WTC11 (cell line): ENCODE measurements around the gene MYOM1. TPM values are rescaled to one million over a fixed set of nuclear protein-coding genes. Genes with fewer than 3 reads are reported as not detected.

Source experiments
- ATAC-seq: fragments of 200-7000 bp; cut with Tn5 transposase; 2 replicates; pipeline ENCODE4 v1.10.0; 2021; ENCODE audit warnings: mild to moderate bottlenecking, moderate library complexity
- CTCF ChIA-PET: fragments of 300-600 bp; sonication (Branson Sonifier 250); formaldehyde crosslinking; loops from one replicate; lab custom pipeline; 2021; ENCODE audit warnings: antibody characterized with exemption; lab: Charles Lee
- POLR2A ChIA-PET: fragments of 350-600 bp; sonication (Branson Sonifier 250); formaldehyde crosslinking; loops from one replicate; lab custom pipeline; 2021; ENCODE audit warnings: antibody characterized with exemption; lab: Charles Lee
- DNase-seq: peaks from one replicate; pipeline ENCODE4 v3.0.0; 2021; ENCODE audit warnings: low spot score
- H3K27ac Mint-ChIP-seq: 2 replicates; pipeline ENCODE4 v1.8.0; 2021; ENCODE audit warnings: mixed read lengths
- H3K27me3 Mint-ChIP-seq: 2 replicates; pipeline ENCODE4 v1.8.0; 2021; ENCODE audit warnings: low read depth, mild to moderate bottlenecking, moderate library complexity, mixed read lengths
- H3K36me3 Mint-ChIP-seq: 2 replicates; pipeline ENCODE4 v1.8.0; 2021; ENCODE audit warnings: mixed read lengths
- H3K4me1 Mint-ChIP-seq: 2 replicates; pipeline ENCODE4 v1.8.0; 2022; ENCODE audit warnings: mixed read lengths
- H3K4me3 Mint-ChIP-seq: 2 replicates; pipeline ENCODE4 v1.8.0; 2021; ENCODE audit warnings: mild to moderate bottlenecking, moderate library complexity, mixed read lengths
- H3K9me3 Mint-ChIP-seq: 2 replicates; pipeline ENCODE4 v1.8.0; 2021; ENCODE audit warnings: mixed read lengths
- AFF4 ChIP-seq: sonication (generic); formaldehyde crosslinking; IDR thresholded peaks from 2 replicates; pipeline ENCODE4 v1.8.1; 2023; ENCODE audit warnings: mild to moderate bottlenecking, missing genetic modification reagents, borderline replicate concordance
- ELF4 ChIP-seq: sonication (generic); formaldehyde crosslinking; IDR thresholded peaks from 2 replicates; pipeline ENCODE4 v1.8.1; 2022; ENCODE audit warnings: low read depth, mild to moderate bottlenecking, moderate library complexity, missing genetic modification reagents
- FOXP1 ChIP-seq: sonication (generic); formaldehyde crosslinking; IDR thresholded peaks from 2 replicates; pipeline ENCODE4 v1.8.0; 2022; ENCODE audit warnings: missing genetic modification reagents, mild to moderate bottlenecking, moderate library complexity, borderline replicate concordance
- IRF1 ChIP-seq: sonication (generic); formaldehyde crosslinking; IDR thresholded peaks from 2 replicates; pipeline ENCODE4 v1.8.0; 2023; ENCODE audit warnings: missing genetic modification reagents
- NR2C2 ChIP-seq: sonication (generic); formaldehyde crosslinking; IDR thresholded peaks from 2 replicates; pipeline ENCODE4 v1.8.0; 2022; ENCODE audit warnings: mild to moderate bottlenecking, missing genetic modification reagents
- PREB ChIP-seq: sonication (generic); formaldehyde crosslinking; IDR thresholded peaks from 2 replicates; pipeline ENCODE4 v1.8.1; 2022; ENCODE audit warnings: mild to moderate bottlenecking, missing genetic modification reagents, moderate library complexity, borderline replicate concordance
- TEAD1 ChIP-seq: sonication (generic); formaldehyde crosslinking; IDR thresholded peaks from 2 replicates; pipeline ENCODE4 v1.8.0; 2022; ENCODE audit warnings: mild to moderate bottlenecking, missing genetic modification reagents
- USF1 ChIP-seq: sonication (generic); formaldehyde crosslinking; IDR thresholded peaks from 2 replicates; pipeline ENCODE4 v1.8.0; 2022; ENCODE audit warnings: mild to moderate bottlenecking, missing genetic modification reagents
- ZBTB21 ChIP-seq: sonication (generic); formaldehyde crosslinking; IDR thresholded peaks from 2 replicates; pipeline ENCODE4 v1.8.1; 2023; ENCODE audit warnings: mild to moderate bottlenecking, missing genetic modification reagents, borderline replicate concordance
- ZNF121 ChIP-seq: sonication (generic); formaldehyde crosslinking; IDR thresholded peaks from 2 replicates; pipeline ENCODE4 v1.8.0; 2023; ENCODE audit warnings: missing genetic modification reagents
- ZNF138 ChIP-seq: sonication (generic); formaldehyde crosslinking; conservative IDR thresholded peaks from 2 replicates; pipeline ENCODE4 v1.8.1; 2022; ENCODE audit warnings: mild to moderate bottlenecking, moderate library complexity, missing genetic modification reagents
- ZNF317 ChIP-seq: sonication (generic); formaldehyde crosslinking; IDR thresholded peaks from 2 replicates; pipeline ENCODE4 v1.8.1; 2023; ENCODE audit warnings: low read depth, mild to moderate bottlenecking, moderate library complexity, missing genetic modification reagents, borderline replicate concordance
- ZNF396 ChIP-seq: fragments of 250-450 bp; sonication (Bioruptor Pico); IDR thresholded peaks from 2 replicates; pipeline ENCODE4 v1.8.0; 2021; ENCODE audit warnings: mild to moderate bottlenecking, moderate library complexity, borderline replicate concordance
- ZSCAN18 ChIP-seq: fragments of 250-450 bp; sonication (Bioruptor Pico); IDR thresholded peaks from 2 replicates; pipeline ENCODE4 v2.1.2; 2022; ENCODE audit warnings: mild to moderate bottlenecking, moderate library complexity
- total RNA-seq: library from RNA; stranded (reverse); gene quantifications from 3 replicates; pipeline ENCODE4 v1.2.3, GENCODE V29; 2021

MYOM1 gene
- total RNA-seq, 1 experiment from 2014 or later, result 0.35 TPM

- Mint-ChIP-seq H3K9me3 (peaks cover 9% of the 10 kb centered on the region; the same call in 1 of the 2 replicates), H3K4me3 (no peak overlapping the region), H3K27me3 (no peaks in the 10 kb centered on the region; the same call in 1 of the 2 replicates), H3K4me1 (peaks cover 20% of the 10 kb centered on the region), H3K27ac (no peak overlapping the region), H3K36me3 (no peaks in the 10 kb centered on the region)
- no peak for DNase-seq
- ChIA-PET POLR2A (no interaction called here), CTCF (interaction anchor here (1.3 to 1.4 kb wide), 2 partner anchors 85 to 150 kb away, joined by 3 read pairs; no protein-coding TSS in a partner anchor)
- TF ChIP-seq ELF4 (CRISPR knock-in tag), result no peak
- no peak for TF ChIP-seq USF1 (CRISPR knock-in tag)
- no peak for TF ChIP-seq ZSCAN18
- no peak for TF ChIP-seq PREB (CRISPR knock-in tag)
- no peak for TF ChIP-seq ZNF121
- no peak for TF ChIP-seq NR2C2
- no peak for TF ChIP-seq FOXP1 (CRISPR knock-in tag)
- TF ChIP-seq ZNF396 (CRISPR knock-in tag), result no peak
- TF ChIP-seq TEAD1 (CRISPR knock-in tag), result no peak
- ATAC-seq, result no peak
Measured at GRCh38 chr18:3213300-3214059, 6.3 kb downstream of the MYOM1 start.

GRCh38 chr18:3212657-3213056, 7.1 kb downstream of the MYOM1 start:
- H3K4me3 Mint-ChIP-seq, result no peak overlapping the region
- ATAC-seq (no peak), DNase-seq (no peak)
- ChIA-PET CTCF (interaction anchor here (1.4 kb wide), 1 partner anchor 149 kb away, joined by 3 read pairs; no protein-coding TSS in a partner anchor), POLR2A (no interaction called here)
- H3K36me3 Mint-ChIP-seq, result no peaks in the 10 kb centered on the region
- TF ChIP-seq IRF1 (no peak), ZNF317 (CRISPR knock-in tag) (no peak), ZNF138 (CRISPR knock-in tag) (no peak), AFF4 (CRISPR knock-in tag) (no peak), ZBTB21 (CRISPR knock-in tag) (no peak)
- no peak overlapping the region for H3K27ac Mint-ChIP-seq
- H3K4me1 Mint-ChIP-seq, result peaks cover 15% of the 10 kb centered on the region
- H3K9me3 Mint-ChIP-seq, result peaks cover 9% of the 10 kb centered on the region; the same call in 1 of the 2 replicates
- H3K27me3 Mint-ChIP-seq, result no peaks in the 10 kb centered on the region; the same call in 1 of the 2 replicates
